Spinal cord (tissue), 10 donors: ENCODE results near the gene LRRFIP1. TPM values are rescaled to one million over a fixed set of nuclear protein-coding genes. Genes with fewer than 3 reads are reported as not detected.
A peak's percentile ranks its signal among the peaks of the same experiment; 100 is the strongest.

Source experiments
- DNase-seq, 6 donors: peaks; one replicate each; pipeline versions ENCODE4 v3.0.0 to v3.0.0-alpha.2; 2013 to 2015; ENCODE audit warnings: low spot score in 6 of 6, low read depth in 4 of 6
- H3K27ac ChIP-seq: one replicate; pipeline ENCODE4 v1.5.1; 2013; ENCODE audit warnings: low read depth, low read length, control low read depth
- H3K27me3 ChIP-seq: one replicate; pipeline ENCODE4 v1.6.1; 2013; ENCODE audit warnings: low read length; ENCODE audit not compliant: control insufficient read depth, insufficient read depth
- H3K36me3 ChIP-seq: one replicate; pipeline ENCODE4 v1.6.1; 2013; ENCODE audit warnings: low read length; ENCODE audit not compliant: control insufficient read depth, insufficient read depth
- H3K4me1 ChIP-seq: one replicate; pipeline ENCODE4 v1.6.1; 2013; ENCODE audit warnings: low read length; ENCODE audit not compliant: control insufficient read depth, insufficient read depth
- H3K4me3 ChIP-seq: one replicate; pipeline ENCODE4 v1.5.1; 2013; ENCODE audit warnings: low read depth, low read length, control low read depth
- H3K9me3 ChIP-seq: one replicate; pipeline ENCODE4 v1.6.1; 2013; ENCODE audit warnings: low read length; ENCODE audit not compliant: control insufficient read depth, insufficient read depth
- WGBS: methylation state at CpG from one replicate; pipeline ENCODE4 v1.1.5; 2013; ENCODE audit warnings: missing lambda C conversion rate; ENCODE audit not compliant: insufficient coverage; 5-methylcytosine and 5-hydroxymethylcytosine counted together
- long read RNA-seq, 4 donors: transcript quantifications; one replicate each; lab custom pipeline, GENCODE V29; 2026
- polyA plus RNA-seq, 2 donors: library from polyadenylated mRNA; unstranded; fragments of 120-200 nt; gene quantifications; one replicate each; pipeline ENCODE4 v1.2.1, GENCODE V29; 2013; ENCODE audit not compliant: insufficient read length in 2 of 2
- total RNA-seq, 2 donors: library from RNA; depleted of rRNA in 1 of 2; stranded (reverse); fragments of 120-200 nt in 1 of 2; fragments of >200 nt in 1 of 2; gene quantifications; one replicate each; pipeline versions ENCODE4 v1.2.3 to v1.2.4, GENCODE V29; 2013 to 2014
- donor health status: healthy.

LRRFIP1 gene
- 10 to 100 TPM; 36.5 to 55.2 TPM for total RNA-seq
- polyA plus RNA-seq = 10 to 100 TPM; 55.3 to 56.1 TPM
- long read RNA-seq, donor 1, partial matches to known transcripts = 0 of 6 reads
- long read RNA-seq, donor 1, other reads (novel, unspliced or antisense) = 0 of 6 reads
- long read RNA-seq, donor 2 = 0 reads
- long read RNA-seq, donor 3, partial matches to known transcripts = 0 of 1 reads
- long read RNA-seq, donor 3, other reads (novel, unspliced or antisense) = 0 of 1 reads
- long read RNA-seq, donor 4, transcript LRRFIP1-202 (8 exons, 3,709 nt) = major isoform, 8 of 27 reads
- long read RNA-seq, donor 4, partial matches to known transcripts = 18 of 27 reads
- long read RNA-seq, donor 4, other reads (novel, unspliced or antisense) = 0 of 27 reads

- Histone ChIP-seq H3K4me3 (peak within 1 kb of the TSS; percentile 50), H3K4me1 (peaks cover 22% of the 10 kb centered on the region), H3K27ac (no peak within 1 kb of the TSS), H3K36me3 (peaks cover 24% of the 10 kb centered on the region), H3K27me3 (no peaks in the 10 kb centered on the region), H3K9me3 (no peaks in the 10 kb centered on the region)
- under 1% methylated on average over 107 of the region's 114 CpGs for WGBS
- DNase-seq = peak in 3 of 6 donors; percentile 39 to 79 (median 78)
These were observed at the start of gene LRRFIP1 for GRCh38 chr2:237627441-237628246. Gene LRRFIP1, plus strand, starts transcription at chr2:237627587. Its CDS starts 58 bp downstream, at chr2:237627645.

GRCh38 chr2:237577956-237578870 lies 49.2 kb upstream of the LRRFIP1 start:
- Histone ChIP-seq H3K4me1 (peaks cover 15% of the 10 kb centered on the region), H3K27ac (no peak overlapping the region), H3K4me3 (no peak overlapping the region), H3K27me3 (no peaks in the 10 kb centered on the region), H3K9me3 (no peaks in the 10 kb centered on the region), H3K36me3 (no peaks in the 10 kb centered on the region)
- WGBS = 89% methylated on average over 22 of the region's 26 CpGs
- DNase-seq = no peak

- Histone ChIP-seq H3K4me3 (no peak overlapping the region), H3K27ac (no peak overlapping the region), H3K27me3 (no peaks in the 10 kb centered on the region), H3K4me1 (peaks cover 15% of the 10 kb centered on the region), H3K9me3 (no peaks in the 10 kb centered on the region), H3K36me3 (no peaks in the 10 kb centered on the region)
- WGBS = no CpG with 5 or more reads among the region's 6 CpGs
- no peak for DNase-seq
These were observed 46.1 kb upstream of the LRRFIP1 start for GRCh38 chr2:237581326-237581725.

GRCh38 chr2:237581751-237582746 lies 45.3 kb upstream of the LRRFIP1 start:
- no peak overlapping the region for H3K4me3 ChIP-seq

GRCh38 chr2:237583385-237584295 lies 43.7 kb upstream of the LRRFIP1 start:
- no peaks in the 10 kb centered on the region for H3K27me3 ChIP-seq
- no peak overlapping the region for H3K27ac ChIP-seq
- whole genome bisulfite sequencing = 71% methylated on average over 14 of the region's 19 CpGs
- H3K9me3 ChIP-seq = peaks cover 2% of the 10 kb centered on the region
- peaks cover 15% of the 10 kb centered on the region for H3K4me1 ChIP-seq
- no peak overlapping the region for H3K4me3 ChIP-seq
- DNase-seq = no peak
- no peaks in the 10 kb centered on the region for H3K36me3 ChIP-seq

More at GRCh38 chr2:237581751-237582746, 45.3 kb upstream of the LRRFIP1 start:
- H3K9me3 ChIP-seq = no peaks in the 10 kb centered on the region
- 12% methylated on average over 24 of the region's 25 CpGs for WGBS
- H3K36me3 ChIP-seq = no peaks in the 10 kb centered on the region
- peaks cover 15% of the 10 kb centered on the region for H3K4me1 ChIP-seq
- peak; percentile 45 to 89 (median 62) for DNase-seq
- H3K27me3 ChIP-seq = no peaks in the 10 kb centered on the region
- peak overlapping the region; percentile 61 for H3K27ac ChIP-seq

GRCh38 chr2:237585590-237586221 lies 41.7 kb upstream of the LRRFIP1 start:
- Histone ChIP-seq H3K9me3 (peaks cover 2% of the 10 kb centered on the region), H3K4me1 (peaks cover 18% of the 10 kb centered on the region), H3K36me3 (no peaks in the 10 kb centered on the region), H3K27ac (no peak overlapping the region), H3K27me3 (no peaks in the 10 kb centered on the region), H3K4me3 (no peak overlapping the region)
- 82% methylated on average over 14 of the region's 15 CpGs for WGBS
- no peak for DNase-seq

- Histone ChIP-seq H3K27me3 (no peaks in the 10 kb centered on the region), H3K36me3 (no peaks in the 10 kb centered on the region)
These were observed 39.2 kb upstream of the LRRFIP1 start for GRCh38 chr2:237588044-237588696.

More at GRCh38 chr2:237588044-237588696, 39.2 kb upstream of the LRRFIP1 start:
- DNase-seq = no peak
- no peak overlapping the region for H3K27ac ChIP-seq
- peaks cover 6% of the 10 kb centered on the region for H3K4me1 ChIP-seq
- H3K4me3 ChIP-seq = no peak overlapping the region
- peaks cover 2% of the 10 kb centered on the region for H3K9me3 ChIP-seq
- 90% methylated on average over 4 of the region's 9 CpGs for WGBS
